Measurements from ENCODE around the gene PLCE1. TPM values are rescaled to one million over a fixed set of nuclear protein-coding genes. Genes with fewer than 3 reads are reported as not detected.
A peak's percentile ranks its signal among the peaks of the same experiment; 100 is the strongest.

PLCE1 gene
- total RNA-seq, 1 donor, result 6.2 TPM

- H3K79me2 ChIP-seq (ENCODE audit: insufficient read depth, low read length), result no peaks in the 10 kb centered on the region
- peaks cover 16% of the 10 kb centered on the region for H3K4me1 ChIP-seq (ENCODE audit: insufficient read depth, low read length)
- no peak overlapping the region for H3K4me3 ChIP-seq (ENCODE audit: insufficient read depth, low read length)
- TF ChIP-seq CTCF (IDR thresholded peaks at IDR 0.05; ENCODE audit: extremely low read depth, low read depth, low read length), result no peak
- H3K27me3 ChIP-seq (ENCODE audit: insufficient read depth, low read length), result no peaks in the 10 kb centered on the region
- no peaks in the 10 kb centered on the region for H4K20me1 ChIP-seq (ENCODE audit: insufficient read depth, low read length)
- no peak for DNase-seq (ENCODE audit: insufficient read length, low spot score, missing footprints)
- no peaks in the 10 kb centered on the region for H3K9me3 ChIP-seq (ENCODE audit: low read depth, low read length)
- peak overlapping the region; percentile 3 for H3K4me2 ChIP-seq (ENCODE audit: insufficient read depth, low read length)
- H2AFZ ChIP-seq (ENCODE audit: low read length), result no peak overlapping the region
- H3K27ac ChIP-seq (ENCODE audit: low read depth, low read length), result peak overlapping the region; percentile 61
- H3K36me3 ChIP-seq (ENCODE audit: insufficient read depth, low read length), result no peaks in the 10 kb centered on the region
These were observed 23.3 kb downstream of the PLCE1 start for GRCh38 chr10:94016727-94017714.

GRCh38 chr10:94018107-94018506 lies 24.4 kb downstream of the PLCE1 start:
- no peak for TF ChIP-seq CTCF (IDR thresholded peaks at IDR 0.05; ENCODE audit: extremely low read depth, low read depth, low read length)
- no peak overlapping the region for H3K4me3 ChIP-seq (ENCODE audit: insufficient read depth, low read length)
- H3K27me3 ChIP-seq (ENCODE audit: insufficient read depth, low read length), result no peaks in the 10 kb centered on the region
- no peaks in the 10 kb centered on the region for H3K79me2 ChIP-seq (ENCODE audit: insufficient read depth, low read length)
- DNase-seq (ENCODE audit: insufficient read length, low spot score, missing footprints), result no peak
- H3K36me3 ChIP-seq (ENCODE audit: insufficient read depth, low read length), result no peaks in the 10 kb centered on the region
- no peaks in the 10 kb centered on the region for H3K9me3 ChIP-seq (ENCODE audit: low read depth, low read length)
- no peaks in the 10 kb centered on the region for H4K20me1 ChIP-seq (ENCODE audit: insufficient read depth, low read length)
- H2AFZ ChIP-seq (ENCODE audit: low read length), result no peak overlapping the region
- no peak overlapping the region for H3K4me2 ChIP-seq (ENCODE audit: insufficient read depth, low read length)
- peaks cover 16% of the 10 kb centered on the region for H3K4me1 ChIP-seq (ENCODE audit: insufficient read depth, low read length)
- peak overlapping the region; percentile 61 for H3K27ac ChIP-seq (ENCODE audit: low read depth, low read length)

GRCh38 chr10:94023906-94024305 lies 30.2 kb downstream of the PLCE1 start:
- no peak for TF ChIP-seq CTCF (IDR thresholded peaks at IDR 0.05; ENCODE audit: extremely low read depth, low read depth, low read length)
- Histone ChIP-seq H3K27ac (ENCODE audit: low read depth, low read length) (no peak overlapping the region), H2AFZ (ENCODE audit: low read length) (no peak overlapping the region), H3K36me3 (ENCODE audit: insufficient read depth, low read length) (no peaks in the 10 kb centered on the region), H3K4me2 (ENCODE audit: insufficient read depth, low read length) (peak overlapping the region; percentile 8), H3K4me1 (ENCODE audit: insufficient read depth, low read length) (peaks cover 8% of the 10 kb centered on the region), H3K27me3 (ENCODE audit: insufficient read depth, low read length) (no peaks in the 10 kb centered on the region), H3K4me3 (ENCODE audit: insufficient read depth, low read length) (no peak overlapping the region), H3K79me2 (ENCODE audit: insufficient read depth, low read length) (no peaks in the 10 kb centered on the region), H4K20me1 (ENCODE audit: insufficient read depth, low read length) (no peaks in the 10 kb centered on the region), H3K9me3 (ENCODE audit: low read depth, low read length) (peaks cover 2% of the 10 kb centered on the region)
- DNase-seq (ENCODE audit: insufficient read length, low spot score, missing footprints), result no peak

GRCh38 chr10:94024407-94024806 lies 30.7 kb downstream of the PLCE1 start:
- no peak overlapping the region for H3K4me3 ChIP-seq (ENCODE audit: insufficient read depth, low read length)
- peaks cover 8% of the 10 kb centered on the region for H3K4me1 ChIP-seq (ENCODE audit: insufficient read depth, low read length)
- peaks cover 3% of the 10 kb centered on the region for H3K9me3 ChIP-seq (ENCODE audit: low read depth, low read length)
- H3K4me2 ChIP-seq (ENCODE audit: insufficient read depth, low read length), result no peak overlapping the region
- TF ChIP-seq CTCF (IDR thresholded peaks at IDR 0.05; ENCODE audit: extremely low read depth, low read depth, low read length), result no peak
- DNase-seq (ENCODE audit: insufficient read length, low spot score, missing footprints), result no peak
- no peak overlapping the region for H3K27ac ChIP-seq (ENCODE audit: low read depth, low read length)
- H4K20me1 ChIP-seq (ENCODE audit: insufficient read depth, low read length), result no peaks in the 10 kb centered on the region
- no peaks in the 10 kb centered on the region for H3K79me2 ChIP-seq (ENCODE audit: insufficient read depth, low read length)
- no peaks in the 10 kb centered on the region for H3K27me3 ChIP-seq (ENCODE audit: insufficient read depth, low read length)
- no peaks in the 10 kb centered on the region for H3K36me3 ChIP-seq (ENCODE audit: insufficient read depth, low read length)
- no peak overlapping the region for H2AFZ ChIP-seq (ENCODE audit: low read length)

Measured in osteoblast (primary cell).